GM18519 (cell line): ENCODE measurements around the gene PRR15L.

ENCODE experiments used
- ATAC-seq: cut with Tn5 transposase; IDR thresholded peaks from one replicate; pipeline ENCODE4 v1.9.1; 2021; ENCODE audit warnings: mild to moderate bottlenecking, moderate library complexity; ENCODE audit not compliant: unreplicated experiment, low FRiP score

PRR15L gene

GRCh38 chr17:47962901-47963300 lies 5.2 kb upstream of the PRR15L start:
- ATAC-seq: no peak

- ATAC-seq: no peak
Measured at GRCh38 chr17:47961406-47961805, 3.7 kb upstream of the PRR15L start.

- no peak for ATAC-seq
Measured at GRCh38 chr17:47959825-47960655, 2.4 kb upstream of the PRR15L start.

GRCh38 chr17:47956791-47957590 lies 692 bp downstream of the PRR15L start:
- ATAC-seq: no peak

- no peak for ATAC-seq
Measured at GRCh38 chr17:47955497-47956461, 1.9 kb downstream of the PRR15L start.

- no peak for ATAC-seq
Measured at GRCh38 chr17:47953909-47954308, 3.8 kb downstream of the PRR15L start.

- ATAC-seq: no peak
Measured at GRCh38 chr17:47952171-47953021, 5.3 kb downstream of the PRR15L start.

GRCh38 chr17:47950448-47950847 lies 7.2 kb downstream of the PRR15L start:
- ATAC-seq: no peak

- ATAC-seq: no peak
Measured at GRCh38 chr17:47949946-47950345, 7.7 kb downstream of the PRR15L start.

- ATAC-seq: no peak
Measured at GRCh38 chr17:47949197-47949759, 8.4 kb downstream of the PRR15L start.

- no peak for ATAC-seq
Measured at GRCh38 chr17:47948706-47949196, 8.9 kb downstream of the PRR15L start.

GRCh38 chr17:47946929-47947397 lies 10.7 kb downstream of the PRR15L start:
- no peak for ATAC-seq

GRCh38 chr17:47946516-47946915 lies 11.2 kb downstream of the PRR15L start:
- ATAC-seq: no peak

- ATAC-seq: no peak
Measured at GRCh38 chr17:47945529-47946508, 11.9 kb downstream of the PRR15L start.

- ATAC-seq: no peak
Measured at GRCh38 chr17:47945080-47945479, 12.6 kb downstream of the PRR15L start.

- ATAC-seq: no peak
Measured at GRCh38 chr17:47942568-47942967, 15.1 kb downstream of the PRR15L start.

GRCh38 chr17:47942096-47942510 lies 15.6 kb downstream of the PRR15L start:
- ATAC-seq: no peak
